ENCODE results near the gene RWDD4.

The RWDD4 gene

DNA sequence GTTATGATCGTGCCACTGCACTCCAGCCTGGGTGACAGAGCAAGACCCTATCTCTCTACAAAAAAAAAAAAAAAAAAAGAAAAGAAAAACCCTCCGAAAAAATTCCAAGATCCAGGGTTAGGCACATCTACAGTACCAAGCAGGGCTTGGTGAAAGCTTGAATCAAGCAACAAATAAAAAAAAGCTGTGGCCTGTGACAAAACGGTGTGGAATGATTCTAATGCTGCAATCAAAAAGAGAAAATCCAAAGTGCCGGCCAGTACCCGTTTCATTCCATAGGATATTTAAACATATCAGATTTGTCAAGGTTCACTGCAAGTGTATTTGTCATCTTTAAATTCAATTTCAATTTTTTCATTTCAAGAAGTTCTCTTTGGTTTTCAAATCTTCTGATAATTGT is 20.5 kb downstream of the RWDD4 start:
- DNase-seq (ENCODE audit: low read depth), result peak; percentile 32
- no peak overlapping the region for H3K4me3 ChIP-seq (ENCODE audit: control insufficient read depth, low read depth, low read length)
- TF ChIP-seq, protein P1, sequence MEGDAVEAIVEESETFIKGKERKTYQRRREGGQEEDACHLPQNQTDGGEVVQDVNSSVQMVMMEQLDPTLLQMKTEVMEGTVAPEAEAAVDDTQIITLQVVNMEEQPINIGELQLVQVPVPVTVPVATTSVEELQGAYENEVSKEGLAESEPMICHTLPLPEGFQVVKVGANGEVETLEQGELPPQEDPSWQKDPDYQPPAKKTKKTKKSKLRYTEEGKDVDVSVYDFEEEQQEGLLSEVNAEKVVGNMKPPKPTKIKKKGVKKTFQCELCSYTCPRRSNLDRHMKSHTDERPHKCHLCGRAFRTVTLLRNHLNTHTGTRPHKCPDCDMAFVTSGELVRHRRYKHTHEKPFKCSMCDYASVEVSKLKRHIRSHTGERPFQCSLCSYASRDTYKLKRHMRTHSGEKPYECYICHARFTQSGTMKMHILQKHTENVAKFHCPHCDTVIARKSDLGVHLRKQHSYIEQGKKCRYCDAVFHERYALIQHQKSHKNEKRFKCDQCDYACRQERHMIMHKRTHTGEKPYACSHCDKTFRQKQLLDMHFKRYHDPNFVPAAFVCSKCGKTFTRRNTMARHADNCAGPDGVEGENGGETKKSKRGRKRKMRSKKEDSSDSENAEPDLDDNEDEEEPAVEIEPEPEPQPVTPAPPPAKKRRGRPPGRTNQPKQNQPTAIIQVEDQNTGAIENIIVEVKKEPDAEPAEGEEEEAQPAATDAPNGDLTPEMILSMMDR (IDR thresholded peaks at IDR 0.05; ENCODE audit: control insufficient read depth, insufficient read depth, low read depth, low read length, missing control alignments), result no peak

DNA sequence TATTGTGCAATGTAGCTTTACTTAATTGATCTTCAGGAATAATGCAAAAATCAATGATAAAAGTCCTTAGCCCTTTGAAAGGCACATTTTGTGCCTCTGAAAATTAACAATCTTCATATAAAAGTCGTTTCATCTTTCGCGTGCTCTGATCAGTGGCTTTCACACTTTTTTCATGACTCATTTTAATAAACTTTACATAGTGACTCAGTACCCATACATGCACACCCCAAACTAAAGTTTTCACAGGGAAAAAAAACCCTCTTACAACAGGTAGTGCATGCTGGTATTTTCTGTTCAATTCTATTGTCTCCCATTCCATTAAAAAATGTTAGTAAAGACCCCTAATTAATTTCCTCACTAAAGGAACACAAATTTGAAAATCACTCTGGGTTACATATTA is 21.5 kb downstream of the RWDD4 start:
- no peak overlapping the region for H3K4me3 ChIP-seq (ENCODE audit: control insufficient read depth, low read depth, low read length)
- TF ChIP-seq, protein P1 (IDR thresholded peaks at IDR 0.05; ENCODE audit: control insufficient read depth, insufficient read depth, low read depth, low read length, missing control alignments), result no peak
- DNase-seq (ENCODE audit: low read depth), result no peak

DNA sequence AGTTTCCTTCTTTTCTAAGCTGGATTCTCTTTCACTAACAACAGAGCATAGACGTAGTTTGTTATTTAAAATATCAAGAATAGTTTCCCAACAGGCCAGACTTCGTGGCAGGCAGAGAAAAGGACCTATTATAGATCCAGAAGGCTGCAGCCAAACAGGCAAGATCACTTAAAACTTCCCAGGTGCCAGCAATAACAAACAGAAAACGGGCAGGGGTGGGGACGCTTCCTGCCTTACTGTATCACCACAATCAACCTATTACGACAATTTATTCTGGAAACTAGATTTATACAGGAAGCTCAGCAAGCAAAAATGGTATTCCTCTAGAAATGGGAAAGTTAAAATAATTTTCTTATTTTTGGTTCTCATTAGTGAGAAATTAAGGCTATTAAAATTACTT is 22.1 kb downstream of the RWDD4 start:
- TF ChIP-seq, protein P1 (IDR thresholded peaks at IDR 0.05; ENCODE audit: control insufficient read depth, insufficient read depth, low read depth, low read length, missing control alignments), result no peak
- no peak for DNase-seq (ENCODE audit: low read depth)
- H3K4me3 ChIP-seq (ENCODE audit: control insufficient read depth, low read depth, low read length), result no peak overlapping the region

DNA sequence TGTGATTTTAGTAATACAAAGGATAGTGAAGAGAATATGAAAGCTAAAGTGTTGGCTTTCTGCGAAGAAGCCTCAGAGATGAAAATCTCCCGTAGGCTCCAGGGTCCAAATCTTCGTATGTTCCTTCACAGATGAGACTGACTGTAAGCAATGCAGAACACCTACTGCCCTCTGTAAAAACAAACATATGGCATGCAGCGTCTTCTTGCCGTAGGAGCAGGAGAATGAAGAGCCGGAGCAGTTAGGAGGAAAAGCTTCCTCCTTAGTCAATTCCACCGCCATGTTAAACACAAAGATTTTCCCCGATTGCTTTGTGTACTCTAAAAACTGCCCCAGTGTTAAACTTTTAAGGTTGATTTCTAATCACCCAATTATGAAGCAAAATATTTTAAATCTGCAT is 22.5 kb downstream of the RWDD4 start:
- no peak for DNase-seq (ENCODE audit: low read depth)
- TF ChIP-seq, protein P1 (IDR thresholded peaks at IDR 0.05; ENCODE audit: control insufficient read depth, insufficient read depth, low read depth, low read length, missing control alignments), result no peak
- no peak overlapping the region for H3K4me3 ChIP-seq (ENCODE audit: control insufficient read depth, low read depth, low read length)

DNA sequence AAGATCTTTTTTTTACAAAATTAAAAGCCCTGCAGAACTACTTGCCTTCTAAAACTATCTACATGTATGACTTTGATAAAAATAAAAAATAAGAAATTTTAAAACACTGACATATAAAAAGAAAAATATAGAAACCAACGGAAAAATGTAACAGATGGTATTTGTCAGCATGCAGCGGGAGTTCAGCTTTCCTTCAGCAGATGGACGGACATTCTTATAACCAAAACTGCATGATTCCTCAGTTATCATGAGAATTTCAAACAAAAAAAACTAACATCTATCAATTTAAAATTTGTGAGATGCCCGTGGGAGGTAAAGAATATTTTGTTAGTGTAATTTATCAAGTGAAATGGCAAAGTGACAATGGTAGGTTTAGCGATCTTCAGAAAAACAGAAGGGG is 23.2 kb downstream of the RWDD4 start:
- DNase-seq (ENCODE audit: low read depth), result no peak

DNA sequence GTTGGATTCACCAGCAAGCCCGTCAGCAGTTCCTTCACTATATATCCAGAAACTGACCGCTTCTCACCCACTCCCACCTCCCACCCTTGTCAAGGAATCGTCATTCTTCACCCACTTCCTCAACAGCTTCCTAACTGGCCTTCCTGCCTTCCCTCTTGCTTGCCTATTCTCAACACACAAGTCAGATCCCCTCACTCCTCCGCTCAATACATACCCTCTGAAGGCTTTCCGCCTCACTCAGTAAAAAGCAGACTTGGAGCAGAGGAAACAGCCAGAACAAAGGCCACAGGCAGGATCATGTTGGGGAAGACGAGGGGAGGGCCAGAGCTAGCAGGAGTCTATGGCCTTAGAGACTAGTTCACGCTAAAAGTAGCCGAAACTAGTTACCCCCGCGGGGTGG is 23.7 kb downstream of the RWDD4 start:
- DNase-seq (ENCODE audit: low read depth), result no peak
- H3K4me3 ChIP-seq (ENCODE audit: control insufficient read depth, low read depth, low read length), result no peak overlapping the region
- TF ChIP-seq, protein P1 (IDR thresholded peaks at IDR 0.05; ENCODE audit: control insufficient read depth, insufficient read depth, low read depth, low read length, missing control alignments), result no peak

More for the DNA sequence above, 23.2 kb downstream of the RWDD4 start:
- H3K4me3 ChIP-seq (ENCODE audit: control insufficient read depth, low read depth, low read length), result no peak overlapping the region
- TF ChIP-seq, protein P1 (IDR thresholded peaks at IDR 0.05; ENCODE audit: control insufficient read depth, insufficient read depth, low read depth, low read length, missing control alignments), result no peak

Data from AG09309 (cell line).